ENCODE measurements around the gene ITGA3. TPM values are rescaled to one million over a fixed set of nuclear protein-coding genes. Genes with fewer than 3 reads are reported as not detected.

The ITGA3 gene
- total and polyA plus RNA-seq, 12 donors = 12.5 to 44.2 (median 23.1) TPM

DNA sequence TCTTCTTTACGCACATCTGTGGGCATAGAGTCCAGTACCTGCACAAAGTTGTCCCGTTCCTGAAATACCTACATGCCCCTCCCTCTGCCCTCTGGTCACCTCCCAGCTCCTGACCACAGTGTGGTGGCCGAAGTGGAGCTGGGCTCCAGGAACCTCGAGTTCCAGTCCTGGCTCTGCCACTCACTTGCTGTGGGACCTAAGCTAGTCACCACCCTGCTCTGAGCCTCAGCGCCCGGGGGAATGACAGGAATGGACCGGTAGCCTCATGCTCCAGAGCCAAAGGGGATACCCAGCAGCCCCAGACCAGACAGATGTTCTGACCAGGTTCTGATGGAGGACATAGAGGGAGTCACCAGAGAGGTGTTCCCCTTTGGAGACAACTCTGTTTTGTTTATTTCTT is 26.7 kb upstream of the ITGA3 start:
- TF ChIP-seq, protein P1, sequence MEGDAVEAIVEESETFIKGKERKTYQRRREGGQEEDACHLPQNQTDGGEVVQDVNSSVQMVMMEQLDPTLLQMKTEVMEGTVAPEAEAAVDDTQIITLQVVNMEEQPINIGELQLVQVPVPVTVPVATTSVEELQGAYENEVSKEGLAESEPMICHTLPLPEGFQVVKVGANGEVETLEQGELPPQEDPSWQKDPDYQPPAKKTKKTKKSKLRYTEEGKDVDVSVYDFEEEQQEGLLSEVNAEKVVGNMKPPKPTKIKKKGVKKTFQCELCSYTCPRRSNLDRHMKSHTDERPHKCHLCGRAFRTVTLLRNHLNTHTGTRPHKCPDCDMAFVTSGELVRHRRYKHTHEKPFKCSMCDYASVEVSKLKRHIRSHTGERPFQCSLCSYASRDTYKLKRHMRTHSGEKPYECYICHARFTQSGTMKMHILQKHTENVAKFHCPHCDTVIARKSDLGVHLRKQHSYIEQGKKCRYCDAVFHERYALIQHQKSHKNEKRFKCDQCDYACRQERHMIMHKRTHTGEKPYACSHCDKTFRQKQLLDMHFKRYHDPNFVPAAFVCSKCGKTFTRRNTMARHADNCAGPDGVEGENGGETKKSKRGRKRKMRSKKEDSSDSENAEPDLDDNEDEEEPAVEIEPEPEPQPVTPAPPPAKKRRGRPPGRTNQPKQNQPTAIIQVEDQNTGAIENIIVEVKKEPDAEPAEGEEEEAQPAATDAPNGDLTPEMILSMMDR (IDR thresholded peaks at IDR 0.05) = no peak
- Histone ChIP-seq H3K4me3 (no peak overlapping the region), H3K27me3 (peaks cover 0 to 20% (median 6%) of the 10 kb centered on the region in 7 donors), H3K36me3 (no peaks in the 10 kb centered on the region), H3K9me3 (no peaks in the 10 kb centered on the region), H3K4me1 (peaks cover 5 to 18% (median 11%) of the 10 kb centered on the region in 9 donors), H3K27ac (no peak overlapping the region)
- intact Hi-C loops (cut with DNase I) = loop anchor here in 5 of 10 donors (2.0 to 10.0 kb wide), 3 partner anchors 58 to 268 kb away; no protein-coding TSS in a partner anchor
- ATAC-seq (no peak), DNase-seq (no peak)
- 90 to 92% methylated on average over 7 of the region's 7 CpGs for WGBS, 2 donors

- TF ChIP-seq, protein P1 (IDR thresholded peaks at IDR 0.05) = no peak
- Histone ChIP-seq H3K36me3 (no peaks in the 10 kb centered on the region), H3K27me3 (peaks cover 0 to 6% (median 0%) of the 10 kb centered on the region in 7 donors), H3K9me3 (no peaks in the 10 kb centered on the region), H3K27ac (no peak overlapping the region), H3K4me3 (no peak overlapping the region), H3K4me1 (peaks cover 0 to 10% (median 5%) of the 10 kb centered on the region in 9 donors)
- intact Hi-C loops (cut with DNase I) = no loop called here
- ATAC-seq (no peak), DNase-seq (no peak)
- WGBS, 2 donors = 66 to 69% methylated on average over 6 of the region's 6 CpGs
These were observed 22.6 kb upstream of the ITGA3 start for GRCh38 chr17:50033316-50033715.

GRCh38 chr17:50034498-50035364 is 21.2 kb upstream of the ITGA3 start:
- TF ChIP-seq, protein P1 (IDR thresholded peaks at IDR 0.05) = no peak
- Histone ChIP-seq H3K27ac (no peak overlapping the region), H3K36me3 (no peaks in the 10 kb centered on the region), H3K27me3 (peaks cover 0 to 3% (median 0%) of the 10 kb centered on the region in 7 donors), H3K9me3 (no peaks in the 10 kb centered on the region), H3K4me3 (no peak overlapping the region), H3K4me1 (peaks cover 0 to 10% (median 5%) of the 10 kb centered on the region in 9 donors)
- DNase-seq (no peak), ATAC-seq (no peak)
- intact Hi-C loops (cut with DNase I) = no loop called here
- WGBS, 2 donors = 87 to 89% methylated on average over 16 of the region's 16 CpGs

- H3K36me3 ChIP-seq = no peaks in the 10 kb centered on the region
- TF ChIP-seq, protein P1 (IDR thresholded peaks at IDR 0.05) = no peak
- no peak for ATAC-seq
- no peak overlapping the region for H3K27ac ChIP-seq
- H3K4me1 ChIP-seq = peaks cover 0 to 10% (median 5%) of the 10 kb centered on the region in 9 donors
- H3K9me3 ChIP-seq = no peaks in the 10 kb centered on the region
- WGBS, 2 donors = 88 to 90% methylated on average over 5 of the region's 5 CpGs
- intact Hi-C loops (cut with DNase I) = no loop called here
- H3K4me3 ChIP-seq = no peak overlapping the region
- DNase-seq = no peak
- peaks cover 0 to 3% (median 0%) of the 10 kb centered on the region in 7 donors for H3K27me3 ChIP-seq
These were observed 20.5 kb upstream of the ITGA3 start for GRCh38 chr17:50035421-50035879.

All from heart right ventricle (tissue), 16 donors.